GM19035 (cell line): ENCODE results near the gene CALN1.

ENCODE experiments used
- ATAC-seq: cut with Tn5 transposase; IDR thresholded peaks from one replicate; pipeline ENCODE4 v1.9.1; 2021; ENCODE audit not compliant: unreplicated experiment

CALN1 gene

GRCh38 chr7:72272479-72272878, 139.7 kb downstream of the CALN1 start:
- ATAC-seq, result no peak

GRCh38 chr7:72268796-72269195, 143.3 kb downstream of the CALN1 start:
- ATAC-seq, result no peak

GRCh38 chr7:72268090-72268489, 144.0 kb downstream of the CALN1 start:
- ATAC-seq, result no peak

GRCh38 chr7:72267291-72267800, 144.8 kb downstream of the CALN1 start:
- no peak for ATAC-seq

- no peak for ATAC-seq
Observed at GRCh38 chr7:72266771-72267170, 145.4 kb downstream of the CALN1 start.

GRCh38 chr7:72265071-72265904, 146.8 kb downstream of the CALN1 start:
- ATAC-seq, result no peak

GRCh38 chr7:72260406-72260805, 151.7 kb downstream of the CALN1 start:
- no peak for ATAC-seq

- no peak for ATAC-seq
Observed at GRCh38 chr7:72258074-72258473, 154.1 kb downstream of the CALN1 start.

GRCh38 chr7:72254455-72254854, 157.7 kb downstream of the CALN1 start:
- ATAC-seq, result no peak

GRCh38 chr7:72249106-72249505, 163.0 kb downstream of the CALN1 start:
- ATAC-seq, result no peak

- ATAC-seq, result no peak
Observed at GRCh38 chr7:72244826-72245398, 167.2 kb downstream of the CALN1 start.

GRCh38 chr7:72243329-72243728, 168.8 kb downstream of the CALN1 start:
- no peak for ATAC-seq

- no peak for ATAC-seq
Observed at GRCh38 chr7:72235351-72235750, 176.8 kb downstream of the CALN1 start.

GRCh38 chr7:72234086-72234485, 178.1 kb downstream of the CALN1 start:
- ATAC-seq, result no peak

- no peak for ATAC-seq
Observed at GRCh38 chr7:72230281-72230680, 181.9 kb downstream of the CALN1 start.

GRCh38 chr7:72223351-72223750, 188.8 kb downstream of the CALN1 start:
- no peak for ATAC-seq

GRCh38 chr7:72222136-72222535, 190.0 kb downstream of the CALN1 start:
- ATAC-seq, result no peak

GRCh38 chr7:72219500-72219899, 192.6 kb downstream of the CALN1 start:
- ATAC-seq, result no peak

- ATAC-seq, result no peak
Observed at GRCh38 chr7:72217151-72217550, 195.0 kb downstream of the CALN1 start.

GRCh38 chr7:72213769-72214168, 198.4 kb downstream of the CALN1 start:
- no peak for ATAC-seq

- ATAC-seq, result no peak
Observed at GRCh38 chr7:72213081-72213480, 199.1 kb downstream of the CALN1 start.

GRCh38 chr7:72211175-72211574, 201.0 kb downstream of the CALN1 start:
- ATAC-seq, result no peak
